Astrocyte (in vitro differentiated cells and primary cell): ENCODE measurements around the gene CHAF1A. TPM values are rescaled to one million over a fixed set of nuclear protein-coding genes. Genes with fewer than 3 reads are reported as not detected.

Experiments used
- DNase-seq: peaks from one replicate; pipeline ENCODE4 v3.0.0-alpha.2; 2010; ENCODE audit warnings: low read depth
- FAIRE-seq: peaks from 2 replicates; lab custom pipeline; 2011; peaks lifted over from hg19 to GRCh38; lab: Jason Lieb, UNC
- H2AFZ ChIP-seq: 2 replicates; pipeline ENCODE4 v1.6.0; 2012; ENCODE audit warnings: low read depth, low read length, inconsistent platforms
- H3K27ac ChIP-seq: 2 replicates; pipeline ENCODE4 v1.5.1; 2011; ENCODE audit warnings: low read depth, low read length, inconsistent platforms
- H3K27me3 ChIP-seq: 2 replicates; pipeline ENCODE4 v1.6.0; 2011; ENCODE audit warnings: low read length, inconsistent platforms; ENCODE audit not compliant: insufficient read depth
- H3K36me3 ChIP-seq: 2 replicates; pipeline ENCODE4 v1.5.1; 2011; ENCODE audit warnings: low read length, inconsistent platforms; ENCODE audit not compliant: insufficient read depth
- H3K4me1 ChIP-seq: 2 replicates; pipeline ENCODE4 v1.5.1; 2011; ENCODE audit warnings: low read length, inconsistent platforms; ENCODE audit not compliant: insufficient read depth
- H3K4me2 ChIP-seq: 2 replicates; pipeline ENCODE4 v1.6.0; 2012; ENCODE audit warnings: low read length, inconsistent platforms
- H3K4me3 ChIP-seq: 2 replicates; pipeline ENCODE4 v1.5.1; 2011; ENCODE audit warnings: low read depth, mild to moderate bottlenecking, low read length, inconsistent platforms; ENCODE audit not compliant: insufficient read depth
- H3K79me2 ChIP-seq: 2 replicates; pipeline ENCODE4 v1.6.0; 2012; ENCODE audit warnings: mild to moderate bottlenecking, low read length, inconsistent platforms; ENCODE audit not compliant: insufficient read depth
- H3K9ac ChIP-seq: 2 replicates; pipeline ENCODE4 v1.6.0; 2012; ENCODE audit warnings: mild to moderate bottlenecking, low read length, inconsistent platforms
- H3K9me3 ChIP-seq: 2 replicates; pipeline ENCODE4 v1.5.1; 2012; ENCODE audit warnings: low read depth, mild to moderate bottlenecking, low read length, inconsistent platforms; ENCODE audit not compliant: insufficient read depth
- H4K20me1 ChIP-seq: 2 replicates; pipeline ENCODE4 v1.6.0; 2012; ENCODE audit warnings: low read length, inconsistent platforms; ENCODE audit not compliant: insufficient read depth
- H3K27ac Mint-ChIP-seq: one replicate; pipeline ENCODE4 v1.8.0; 2021; ENCODE audit warnings: mild to moderate bottlenecking, mixed read lengths; ENCODE audit not compliant: unreplicated experiment
- H3K27me3 Mint-ChIP-seq: one replicate; pipeline ENCODE4 v1.8.0; 2021; ENCODE audit warnings: low read depth, mixed read lengths; ENCODE audit not compliant: unreplicated experiment
- H3K36me3 Mint-ChIP-seq: one replicate; pipeline ENCODE4 v1.8.0; 2021; ENCODE audit warnings: low read depth, mixed read lengths; ENCODE audit not compliant: unreplicated experiment
- H3K4me1 Mint-ChIP-seq: one replicate; pipeline ENCODE4 v1.8.0; 2021; ENCODE audit warnings: low read depth, mixed read lengths; ENCODE audit not compliant: unreplicated experiment
- H3K4me3 Mint-ChIP-seq: one replicate; pipeline ENCODE4 v1.8.0; 2021; ENCODE audit warnings: mild to moderate bottlenecking, moderate library complexity, mixed read lengths; ENCODE audit not compliant: unreplicated experiment
- H3K9me3 Mint-ChIP-seq: one replicate; pipeline ENCODE4 v1.8.0; 2021; ENCODE audit warnings: mild to moderate bottlenecking, mixed read lengths; ENCODE audit not compliant: unreplicated experiment
- EZH2 ChIP-seq: IDR thresholded peaks from 2 replicates; pipeline ENCODE4 v1.6.1; 2012; ENCODE audit warnings: mild to moderate bottlenecking, low read length, inconsistent platforms; ENCODE audit not compliant: insufficient read depth
- total RNA-seq: library from RNA; stranded (reverse); gene quantifications from 2 replicates; pipeline ENCODE4 v1.2.1, GENCODE V29; 2021
- TF ChIP-seq, protein P1 (sequence below): IDR thresholded peaks from 2 replicates; pipeline ENCODE4 v1.5.1; 2011; ENCODE audit warnings: low read depth, mild to moderate bottlenecking, inconsistent platforms, low read length, moderate library complexity; ENCODE audit not compliant: insufficient read depth

CHAF1A gene
- total RNA-seq, 1 donor from 2014 or later: 8.5 TPM

DNA sequence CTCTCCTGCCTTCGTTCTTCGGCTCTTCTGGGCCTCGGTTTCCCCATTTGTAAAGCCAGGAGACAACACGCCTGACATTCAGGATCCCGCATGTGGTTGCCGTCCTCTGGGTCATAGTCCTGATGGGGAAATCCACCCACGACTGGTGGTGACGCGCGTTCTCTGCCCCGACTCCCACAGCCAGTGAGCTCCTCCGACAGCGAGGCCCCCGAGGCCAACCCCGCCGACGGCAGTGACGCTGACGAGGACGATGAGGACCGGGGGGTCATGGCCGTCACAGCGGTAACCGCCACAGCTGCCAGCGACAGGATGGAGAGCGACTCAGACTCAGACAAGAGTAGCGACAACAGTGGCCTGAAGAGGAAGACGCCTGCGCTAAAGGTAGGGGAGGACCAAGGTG is 86.1 kb downstream of the CHAF1A start:
- DNase-seq: no peak
- H3K27ac Mint-ChIP-seq: no peak overlapping the region

DNA sequence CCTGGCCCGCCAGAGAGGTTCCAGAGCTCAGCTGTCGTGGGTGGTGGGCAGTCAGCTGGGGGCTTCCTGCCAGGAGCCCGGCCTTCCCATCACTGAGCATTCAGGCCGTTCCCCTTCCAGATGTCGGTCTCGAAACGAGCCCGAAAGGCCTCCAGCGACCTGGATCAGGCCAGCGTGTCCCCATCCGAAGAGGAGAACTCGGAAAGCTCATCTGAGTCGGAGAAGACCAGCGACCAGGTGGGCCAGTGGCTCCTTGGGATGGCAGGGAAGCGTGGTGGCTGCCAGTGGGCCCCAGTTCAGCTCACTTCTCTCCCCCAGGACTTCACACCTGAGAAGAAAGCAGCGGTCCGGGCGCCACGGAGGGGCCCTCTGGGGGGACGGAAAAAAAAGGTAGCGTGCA is 89.0 kb downstream of the CHAF1A start:
- H3K4me3 ChIP-seq: no peak overlapping the region
- no peak for FAIRE-seq
- peaks cover 8% of the 10 kb centered on the region for H3K79me2 ChIP-seq
- no peak overlapping the region for H3K27ac ChIP-seq
- H3K27me3 ChIP-seq: no peaks in the 10 kb centered on the region
- TF ChIP-seq, protein P1, sequence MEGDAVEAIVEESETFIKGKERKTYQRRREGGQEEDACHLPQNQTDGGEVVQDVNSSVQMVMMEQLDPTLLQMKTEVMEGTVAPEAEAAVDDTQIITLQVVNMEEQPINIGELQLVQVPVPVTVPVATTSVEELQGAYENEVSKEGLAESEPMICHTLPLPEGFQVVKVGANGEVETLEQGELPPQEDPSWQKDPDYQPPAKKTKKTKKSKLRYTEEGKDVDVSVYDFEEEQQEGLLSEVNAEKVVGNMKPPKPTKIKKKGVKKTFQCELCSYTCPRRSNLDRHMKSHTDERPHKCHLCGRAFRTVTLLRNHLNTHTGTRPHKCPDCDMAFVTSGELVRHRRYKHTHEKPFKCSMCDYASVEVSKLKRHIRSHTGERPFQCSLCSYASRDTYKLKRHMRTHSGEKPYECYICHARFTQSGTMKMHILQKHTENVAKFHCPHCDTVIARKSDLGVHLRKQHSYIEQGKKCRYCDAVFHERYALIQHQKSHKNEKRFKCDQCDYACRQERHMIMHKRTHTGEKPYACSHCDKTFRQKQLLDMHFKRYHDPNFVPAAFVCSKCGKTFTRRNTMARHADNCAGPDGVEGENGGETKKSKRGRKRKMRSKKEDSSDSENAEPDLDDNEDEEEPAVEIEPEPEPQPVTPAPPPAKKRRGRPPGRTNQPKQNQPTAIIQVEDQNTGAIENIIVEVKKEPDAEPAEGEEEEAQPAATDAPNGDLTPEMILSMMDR: no peak
- Mint-ChIP-seq H3K9me3 (no peaks in the 10 kb centered on the region), H3K36me3 (peaks cover 11% of the 10 kb centered on the region), H3K4me3 (no peak overlapping the region), H3K4me1 (no peaks in the 10 kb centered on the region), H3K27ac (no peak overlapping the region), H3K27me3 (no peaks in the 10 kb centered on the region)
- H3K36me3 ChIP-seq: peaks cover 13% of the 10 kb centered on the region
- no peak overlapping the region for H2AFZ ChIP-seq
- no peaks in the 10 kb centered on the region for H3K9me3 ChIP-seq
- no peak overlapping the region for H3K4me2 ChIP-seq
- no peak overlapping the region for H3K9ac ChIP-seq
- H4K20me1 ChIP-seq: peaks cover 16% of the 10 kb centered on the region
- H3K4me1 ChIP-seq: no peaks in the 10 kb centered on the region
- DNase-seq: no peak

More for the DNA sequence above, 86.1 kb downstream of the CHAF1A start:
- no peaks in the 10 kb centered on the region for H3K9me3 Mint-ChIP-seq
- Histone ChIP-seq H3K4me3 (no peak overlapping the region), H3K9ac (no peak overlapping the region), H3K79me2 (peaks cover 13% of the 10 kb centered on the region), H4K20me1 (peaks cover 16% of the 10 kb centered on the region), H3K4me2 (no peak overlapping the region), H3K27ac (no peak overlapping the region), H3K36me3 (peaks cover 11% of the 10 kb centered on the region), H3K9me3 (no peaks in the 10 kb centered on the region), H3K4me1 (no peaks in the 10 kb centered on the region), H3K27me3 (no peaks in the 10 kb centered on the region), H2AFZ (no peak overlapping the region)
- FAIRE-seq: no peak
- H3K4me3 Mint-ChIP-seq: no peak overlapping the region
- no peaks in the 10 kb centered on the region for H3K27me3 Mint-ChIP-seq
- TF ChIP-seq, protein P1: no peak
- no peak for TF ChIP-seq EZH2
- H3K4me1 Mint-ChIP-seq: no peaks in the 10 kb centered on the region
- peaks cover 12% of the 10 kb centered on the region for H3K36me3 Mint-ChIP-seq

DNA sequence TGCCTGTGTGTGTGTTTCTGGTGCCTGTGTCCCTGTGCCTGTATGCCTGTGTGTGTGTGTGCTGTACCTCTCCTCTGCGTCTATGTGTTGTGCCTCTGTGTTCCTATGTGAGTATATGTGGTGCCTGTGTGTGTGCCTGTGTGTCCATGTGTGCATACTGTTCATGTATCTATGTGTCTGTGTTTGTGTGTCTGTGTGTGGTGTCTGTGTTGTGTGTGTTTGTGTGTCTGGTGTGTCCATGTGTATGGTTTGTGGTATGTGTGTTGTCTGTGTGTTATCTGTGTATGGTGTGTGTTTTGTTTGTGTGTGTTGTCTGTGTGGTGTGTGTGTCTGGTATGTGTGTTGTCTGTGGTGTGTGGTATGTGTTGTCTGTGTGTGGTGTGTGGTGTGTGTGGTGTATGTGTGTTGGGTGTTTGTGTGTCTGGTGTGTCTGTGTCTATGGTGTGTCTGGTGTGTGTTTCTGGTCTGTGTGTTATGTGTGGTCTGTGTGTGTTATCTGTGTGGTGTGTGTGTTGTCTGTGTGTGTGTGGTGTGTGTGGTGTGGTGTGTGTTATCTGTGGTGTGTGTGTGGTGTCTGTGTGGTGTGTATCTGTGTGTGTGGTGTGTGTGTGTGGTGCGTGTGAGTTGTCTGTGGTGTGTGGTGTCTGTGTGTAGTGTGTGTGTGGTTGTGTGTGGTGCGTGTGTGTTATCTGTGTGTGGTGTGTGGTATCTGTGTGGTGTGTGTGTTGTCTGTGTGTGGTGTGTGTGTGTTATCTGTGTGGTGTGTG is 90.1 kb downstream of the CHAF1A start:
- H3K27ac Mint-ChIP-seq: no peak overlapping the region
- no peaks in the 10 kb centered on the region for H3K4me1 ChIP-seq
- no peaks in the 10 kb centered on the region for H3K9me3 ChIP-seq
- H3K4me2 ChIP-seq: no peak overlapping the region
- no peaks in the 10 kb centered on the region for H3K9me3 Mint-ChIP-seq
- no peaks in the 10 kb centered on the region for H3K27me3 ChIP-seq
- no peak overlapping the region for H2AFZ ChIP-seq
- DNase-seq (no peak), FAIRE-seq (peak; percentile 85)
- peaks cover 13% of the 10 kb centered on the region for H3K36me3 ChIP-seq
- no peak overlapping the region for H3K4me3 Mint-ChIP-seq
- peaks cover 5% of the 10 kb centered on the region for H3K36me3 Mint-ChIP-seq
- H3K27me3 Mint-ChIP-seq: no peaks in the 10 kb centered on the region
- TF ChIP-seq, protein P1: no peak
- H3K4me1 Mint-ChIP-seq: no peaks in the 10 kb centered on the region
- H3K9ac ChIP-seq: peak overlapping the region; percentile 20
- peaks cover 16% of the 10 kb centered on the region for H4K20me1 ChIP-seq
- H3K27ac ChIP-seq: no peak overlapping the region
- H3K4me3 ChIP-seq: no peak overlapping the region
- peaks cover 8% of the 10 kb centered on the region for H3K79me2 ChIP-seq
